HG02885 (cell line): Measurements from ENCODE around the gene STRN4.

Experiments
- ATAC-seq: cut with Tn5 transposase; IDR thresholded peaks from one replicate; pipeline ENCODE4 v1.9.1; 2021; ENCODE audit warnings: mild to moderate bottlenecking; ENCODE audit not compliant: unreplicated experiment, poor library complexity

The STRN4 gene

GRCh38 chr19:46689358-46689757, 56.9 kb downstream of the STRN4 start:
- no peak for ATAC-seq

DNA sequence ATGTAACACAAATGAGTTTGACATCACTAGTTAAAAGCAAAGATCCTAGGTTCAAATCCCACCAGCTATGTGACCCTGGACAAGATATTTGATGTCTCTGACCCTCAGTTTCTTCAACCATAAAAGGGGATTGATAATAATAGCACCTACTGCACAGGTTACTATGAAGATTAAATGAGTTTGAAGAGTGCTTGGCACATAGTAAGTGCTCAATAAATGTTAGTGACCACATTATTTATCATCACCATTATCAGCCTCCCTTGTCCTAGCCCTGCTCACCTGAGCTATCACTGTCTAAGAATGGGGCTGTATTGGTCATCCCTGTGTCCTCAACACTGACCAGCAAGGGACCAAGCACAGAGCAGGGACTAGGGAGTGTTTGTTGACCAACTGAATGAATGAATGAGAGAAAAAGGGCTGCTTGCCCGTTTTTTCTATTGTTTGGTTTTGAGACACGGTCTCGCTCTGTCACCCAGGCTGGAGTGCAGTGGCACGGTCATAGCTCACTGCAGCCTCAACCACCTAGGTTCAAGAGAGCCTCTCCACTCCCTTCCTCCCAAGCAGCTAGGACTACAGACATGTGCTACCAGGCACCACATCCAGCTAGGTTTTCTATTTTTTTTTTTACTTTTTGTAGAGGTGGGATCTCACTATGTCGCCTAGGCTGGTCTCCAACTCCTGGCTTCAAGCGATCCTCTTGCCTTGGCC, 58.7 kb downstream of the STRN4 start:
- ATAC-seq: no peak

GRCh38 chr19:46685189-46685588, 61.1 kb downstream of the STRN4 start:
- no peak for ATAC-seq

- ATAC-seq: no peak
Measured at GRCh38 chr19:46678110-46678732, 68.0 kb downstream of the STRN4 start.

DNA sequence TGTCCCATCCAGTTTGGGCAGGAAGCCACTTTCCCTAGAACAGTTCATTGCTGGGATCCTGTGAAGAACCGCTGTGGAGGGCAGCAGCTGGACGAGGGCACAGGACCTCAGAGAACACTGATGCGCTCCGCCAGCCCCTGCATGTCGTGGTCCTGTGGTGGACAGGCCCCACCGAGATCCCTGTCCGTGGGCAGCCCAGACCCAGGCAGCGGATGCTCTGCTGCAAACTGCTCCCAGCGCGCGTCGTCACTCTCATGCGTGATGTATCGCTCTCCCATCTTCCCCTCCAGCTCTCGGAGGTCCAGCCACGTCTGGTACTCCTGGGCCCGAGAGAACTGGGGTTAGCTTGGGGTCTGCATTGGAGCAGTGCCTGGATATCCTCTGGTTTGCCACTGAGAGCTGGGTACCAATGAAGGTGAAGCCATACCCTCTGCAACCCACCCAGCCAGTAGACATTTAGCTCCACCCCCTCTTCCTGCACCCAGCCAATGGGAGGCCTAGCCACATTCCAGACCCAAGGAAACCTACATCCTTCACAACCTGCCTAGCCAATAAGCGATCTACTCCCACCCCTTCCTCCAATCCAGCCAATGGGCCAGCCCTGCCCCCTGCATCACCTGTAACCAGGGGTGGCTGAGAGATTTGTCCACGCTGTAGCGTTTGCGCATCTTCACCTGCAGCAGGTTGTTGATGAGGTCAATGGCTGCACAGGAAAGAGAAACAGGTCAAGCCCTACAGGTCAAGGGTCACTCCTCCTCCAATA, 71.7 kb downstream of the STRN4 start:
- no peak for ATAC-seq

- ATAC-seq: no peak
Measured at GRCh38 chr19:46670813-46671212, 75.4 kb downstream of the STRN4 start.
